Measurements from ENCODE around the gene ADGRA1. TPM values are rescaled to one million over a fixed set of nuclear protein-coding genes. Genes with fewer than 3 reads are reported as not detected.
"Not testable (repeated sequence)": the region's sequence is repeated elsewhere in the genome, so short reads cannot be mapped to it uniquely, and the experiment has no call there.

The ADGRA1 gene
- total RNA-seq, 2 donors from 2014 or later, result not detected

- DNase-seq (no peak), ATAC-seq (no peak)
- intact Hi-C loops (cut with DNase I, micrococcal nuclease), result no loop called here
These were observed 16.6 kb downstream of the ADGRA1 start for GRCh38 chr10:133104068-133104962.

DNA sequence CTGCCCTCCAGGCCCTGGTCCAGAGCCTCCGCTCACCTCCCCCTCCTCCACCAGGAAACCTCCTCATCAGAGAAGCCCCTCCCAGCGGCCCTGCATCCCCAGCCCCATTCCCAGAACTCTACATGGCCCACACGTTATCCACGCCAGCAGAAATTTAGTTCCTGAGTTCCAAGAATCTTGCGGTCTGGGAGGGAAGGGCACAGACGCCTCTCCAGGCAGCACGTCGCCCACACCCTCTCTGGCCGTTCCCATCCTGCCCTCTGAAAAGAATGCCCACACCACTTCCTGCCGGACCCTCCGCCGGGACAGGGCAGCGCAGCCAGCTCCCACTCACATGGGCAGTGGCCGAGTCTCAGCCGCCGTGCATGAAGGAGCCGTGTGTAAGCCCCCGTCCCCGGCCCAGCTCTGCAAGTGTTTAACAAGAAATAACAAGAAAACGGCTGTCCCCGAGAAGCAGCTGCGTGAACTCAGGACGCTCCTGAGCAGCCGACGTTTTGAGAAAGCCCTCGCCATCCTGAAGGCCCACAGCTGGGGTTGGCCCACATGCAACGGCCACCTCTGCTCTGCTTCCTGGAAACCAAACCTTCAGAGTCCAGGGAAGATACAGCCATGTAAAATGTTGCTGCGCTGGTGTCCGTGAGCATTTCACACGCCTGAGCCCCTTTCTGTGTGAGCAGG lies 17.4 kb downstream of the ADGRA1 start:
- DNase-seq (no peak), ATAC-seq (no peak)
- intact Hi-C loops (cut with DNase I, micrococcal nuclease), result no loop called here

DNA sequence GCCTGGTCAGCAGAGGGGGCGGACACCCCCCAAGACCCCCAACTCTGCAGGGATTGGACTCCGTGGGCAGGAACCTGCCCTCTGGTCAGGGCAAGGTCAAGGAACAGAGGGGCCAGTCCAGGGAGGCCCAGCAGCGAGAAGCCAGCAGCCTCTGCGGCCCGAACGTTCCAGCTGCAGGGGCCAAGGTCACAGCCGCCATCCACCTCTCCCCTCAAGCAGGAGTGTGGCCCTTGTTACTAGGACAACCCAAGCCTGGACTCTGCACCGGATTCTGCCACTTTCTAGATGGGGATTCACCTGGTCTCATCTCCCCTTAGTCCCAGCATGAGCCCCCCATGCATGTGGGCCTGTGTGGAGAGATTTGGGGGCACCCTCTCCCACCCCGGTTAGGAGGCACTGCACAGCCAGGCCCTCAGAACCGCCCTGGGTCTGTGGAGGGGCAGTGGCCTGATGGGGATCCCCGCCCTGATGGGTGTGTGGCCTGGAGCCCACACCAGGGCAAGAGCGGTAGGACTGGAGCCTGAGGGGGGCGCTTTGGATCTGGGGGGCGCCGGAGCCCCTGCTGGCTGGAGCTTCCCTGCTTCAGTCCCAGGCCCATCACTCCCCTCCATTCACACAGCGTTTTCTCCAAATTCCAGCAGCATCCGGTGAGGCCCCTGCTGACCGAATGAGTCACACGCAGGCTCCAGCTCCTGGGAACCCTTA lies 18.1 kb downstream of the ADGRA1 start:
- ATAC-seq (no peak), DNase-seq (no peak)
- intact Hi-C loops (cut with DNase I, micrococcal nuclease), result no loop called here

DNA sequence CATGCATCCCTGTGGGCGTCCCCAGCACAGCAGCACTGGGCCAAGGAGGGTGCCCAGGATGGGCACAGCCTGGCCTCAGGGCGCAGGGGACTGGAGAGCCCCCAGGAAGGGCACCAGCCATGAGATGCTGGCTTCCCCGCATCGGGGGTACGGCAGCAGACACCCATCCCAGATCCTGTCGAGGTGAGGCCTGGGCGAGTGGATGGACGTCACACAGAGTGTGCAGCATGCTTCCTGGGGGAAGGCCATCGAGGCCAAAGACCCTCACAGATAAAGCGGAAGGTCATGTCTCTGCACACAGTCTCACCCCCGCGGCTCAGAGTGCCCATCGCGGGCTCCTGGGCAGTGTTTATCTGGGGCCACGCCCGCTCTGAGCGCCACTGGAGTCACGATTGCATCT lies 18.8 kb downstream of the ADGRA1 start:
- no peak for DNase-seq
- ATAC-seq, result no peak
- intact Hi-C loops (cut with DNase I, micrococcal nuclease), result no loop called here

DNA sequence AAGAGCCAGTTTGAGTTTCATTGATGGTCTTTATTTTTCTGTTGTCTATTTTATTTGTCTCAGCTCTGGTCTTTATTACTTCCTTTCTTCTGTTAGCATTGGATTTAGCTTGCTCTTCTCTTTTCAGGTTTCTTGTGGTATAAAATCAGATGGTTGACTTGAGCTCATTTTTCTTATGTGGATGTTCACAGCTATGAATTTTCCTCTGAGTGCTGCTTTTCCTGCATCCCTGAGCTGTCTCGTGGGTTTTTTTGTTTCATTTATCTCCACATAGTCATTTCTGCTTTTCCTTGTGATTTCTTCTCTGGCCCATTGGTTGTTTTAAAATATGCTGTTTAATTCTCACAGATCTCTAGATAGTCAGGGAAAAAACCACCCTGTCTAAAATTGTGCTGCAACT lies 19.7 kb downstream of the ADGRA1 start:
- no peak for ATAC-seq
- DNase-seq, result no peak
- intact Hi-C loops (cut with DNase I, micrococcal nuclease), result no loop called here

- intact Hi-C loops (cut with DNase I, micrococcal nuclease), result no loop called here
- ATAC-seq, result peak; percentile 39
- no peak for DNase-seq
These were observed 22.0 kb downstream of the ADGRA1 start for GRCh38 chr10:133109711-133110110.

DNA sequence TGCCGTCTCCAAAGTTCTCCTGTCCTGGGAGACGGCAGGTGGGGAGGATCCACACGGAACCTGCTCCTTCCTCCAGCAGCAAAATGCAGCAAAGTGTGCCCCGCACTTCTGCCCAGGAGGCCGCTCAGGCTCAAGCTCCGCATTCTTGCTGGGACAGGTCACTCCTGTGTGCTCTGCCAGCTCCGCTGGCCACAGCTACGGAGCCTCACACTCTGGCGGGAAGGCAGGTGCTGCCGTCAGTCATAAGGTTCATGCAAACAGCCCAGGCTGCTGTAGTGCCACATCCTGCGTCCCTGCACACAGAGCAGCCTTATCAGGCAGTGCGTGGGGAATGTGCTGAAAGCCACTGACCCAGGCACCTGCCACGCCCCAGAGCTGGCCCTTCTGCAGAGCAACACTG lies 22.4 kb downstream of the ADGRA1 start:
- no peak for DNase-seq
- ATAC-seq, result no peak
- intact Hi-C loops (cut with DNase I, micrococcal nuclease), result no loop called here

DNA sequence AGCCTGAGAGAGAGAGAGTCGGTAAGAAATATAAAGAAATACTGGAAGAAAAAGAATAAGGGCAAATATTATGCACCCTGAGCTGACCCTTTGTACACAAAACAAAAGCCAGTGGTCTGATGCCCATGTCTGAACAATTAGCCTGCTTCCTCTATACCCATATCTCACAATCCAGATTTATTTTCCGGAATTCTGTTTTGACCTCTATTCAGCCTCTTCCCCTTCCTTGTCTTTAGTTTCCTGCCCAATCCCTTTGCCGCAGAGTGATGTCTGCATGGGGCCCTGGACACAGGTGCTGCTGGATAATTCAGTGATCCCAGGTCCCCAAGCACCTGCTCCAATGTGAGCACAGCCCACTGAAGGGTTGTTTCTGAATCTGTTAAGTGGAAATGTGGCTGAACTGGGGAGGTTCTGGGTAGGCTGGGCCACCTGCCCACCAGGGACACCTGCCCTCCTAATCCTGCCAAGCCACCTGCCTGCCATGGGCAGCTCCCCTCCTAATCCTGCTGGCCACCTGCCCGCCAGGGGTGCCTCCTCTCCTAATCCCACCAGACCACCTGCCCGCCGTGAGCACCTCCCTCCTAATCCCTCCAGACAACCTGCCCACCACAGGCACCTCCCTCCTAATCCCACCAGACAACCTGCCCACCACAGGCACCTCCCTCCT lies 23.0 kb downstream of the ADGRA1 start:
- ATAC-seq (no peak), DNase-seq (no peak)
- intact Hi-C loops (cut with DNase I, micrococcal nuclease), result no loop called here

DNA sequence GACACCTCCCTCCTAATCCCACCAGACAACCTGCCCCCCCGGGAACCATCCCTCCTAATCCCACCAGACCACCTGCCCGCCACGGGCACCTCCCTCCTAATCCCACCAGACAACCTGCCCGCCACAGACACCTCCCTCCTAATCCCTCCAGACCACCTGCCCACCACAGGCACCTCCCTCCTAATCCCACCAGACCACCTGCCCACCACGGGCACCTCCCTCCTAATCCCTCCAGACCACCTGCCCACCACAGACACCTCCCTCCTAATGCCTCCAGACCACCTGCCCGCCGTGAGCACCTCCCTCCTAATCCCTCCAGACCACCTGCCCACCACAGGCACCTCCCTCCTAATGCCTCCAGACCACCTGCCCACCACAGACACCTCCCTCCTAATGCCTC lies 23.9 kb downstream of the ADGRA1 start:
- intact Hi-C loops (cut with DNase I, micrococcal nuclease); ATAC-seq; DNase-seq: not testable (repeated sequence)

GRCh38 chr10:133113146-133113830 lies 25.6 kb downstream of the ADGRA1 start:
- DNase-seq, result no peak
- no peak for ATAC-seq
- intact Hi-C loops (cut with DNase I, micrococcal nuclease), result no loop called here

GRCh38 chr10:133113847-133114246 lies 26.1 kb downstream of the ADGRA1 start:
- ATAC-seq, result no peak

GRCh38 chr10:133114251-133114650 lies 26.5 kb downstream of the ADGRA1 start:
- intact Hi-C loops (cut with DNase I, micrococcal nuclease), result no loop called here
- DNase-seq, result no peak
- ATAC-seq, result no peak

More at GRCh38 chr10:133113847-133114246, 26.1 kb downstream of the ADGRA1 start:
- intact Hi-C loops (cut with DNase I, micrococcal nuclease), result no loop called here
- no peak for DNase-seq

DNA sequence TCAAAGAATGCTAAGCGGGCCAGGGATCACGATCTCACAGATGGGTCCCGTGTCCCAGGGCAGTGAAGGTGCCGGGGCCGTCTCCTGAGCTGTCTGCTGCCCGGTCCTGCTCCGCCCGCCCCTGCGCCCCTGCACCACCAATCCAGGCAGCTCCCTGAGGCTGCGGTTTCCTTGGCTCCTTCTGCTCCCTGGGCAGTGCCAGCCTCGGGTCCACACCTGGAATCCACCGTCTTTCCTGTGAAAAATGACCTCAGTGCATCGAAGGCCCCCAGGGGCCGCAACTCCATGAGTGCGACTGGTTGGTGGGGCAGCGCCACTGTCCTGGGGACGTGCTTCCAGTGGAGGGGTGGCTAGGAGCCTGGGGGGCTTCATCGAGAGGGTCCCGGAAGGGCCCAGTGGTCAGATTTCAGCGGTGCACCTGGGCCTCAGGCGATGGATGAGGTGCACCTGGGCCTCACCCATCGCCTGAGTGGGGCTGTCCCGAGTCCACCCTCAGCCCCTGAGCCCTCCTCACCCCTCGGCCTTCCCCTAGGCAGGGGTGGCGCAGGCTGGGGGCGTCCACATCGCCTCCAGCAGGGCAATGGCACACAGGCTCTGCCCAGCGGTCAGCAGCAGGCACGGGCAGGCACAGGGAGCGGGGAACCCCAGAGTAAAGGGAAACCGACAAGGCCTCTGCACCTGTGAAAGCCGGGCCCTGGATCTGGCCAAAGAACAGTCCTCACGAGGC lies 27.2 kb downstream of the ADGRA1 start:
- ATAC-seq (no peak), DNase-seq (no peak)
- intact Hi-C loops (cut with DNase I, micrococcal nuclease), result no loop called here

GRCh38 chr10:133115453-133115842 lies 27.7 kb downstream of the ADGRA1 start:
- DNase-seq (no peak), ATAC-seq (no peak)
- intact Hi-C loops (cut with DNase I, micrococcal nuclease), result no loop called here

DNA sequence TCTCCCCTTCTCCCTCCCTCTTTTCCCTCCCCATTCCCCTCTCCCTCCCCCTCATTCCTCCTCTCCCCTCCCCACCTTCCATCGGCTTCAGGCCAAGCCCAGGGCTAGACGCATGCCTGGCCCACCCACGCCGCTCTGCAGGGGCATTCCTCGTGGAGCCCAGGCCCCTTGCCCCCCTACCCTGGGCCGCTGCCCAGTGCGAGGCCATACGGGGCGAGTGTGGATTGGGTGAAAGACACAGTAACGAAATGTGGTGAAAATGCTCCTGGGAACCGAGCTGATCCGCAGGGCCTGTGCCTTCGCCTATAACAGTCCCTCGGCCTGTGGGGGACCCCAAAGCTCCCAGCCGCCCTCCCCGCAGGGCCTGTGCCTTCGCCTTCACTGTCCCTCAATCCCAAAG lies 28.3 kb downstream of the ADGRA1 start:
- intact Hi-C loops (cut with DNase I, micrococcal nuclease), result no loop called here
- no peak for ATAC-seq
- no peak for DNase-seq

DNA sequence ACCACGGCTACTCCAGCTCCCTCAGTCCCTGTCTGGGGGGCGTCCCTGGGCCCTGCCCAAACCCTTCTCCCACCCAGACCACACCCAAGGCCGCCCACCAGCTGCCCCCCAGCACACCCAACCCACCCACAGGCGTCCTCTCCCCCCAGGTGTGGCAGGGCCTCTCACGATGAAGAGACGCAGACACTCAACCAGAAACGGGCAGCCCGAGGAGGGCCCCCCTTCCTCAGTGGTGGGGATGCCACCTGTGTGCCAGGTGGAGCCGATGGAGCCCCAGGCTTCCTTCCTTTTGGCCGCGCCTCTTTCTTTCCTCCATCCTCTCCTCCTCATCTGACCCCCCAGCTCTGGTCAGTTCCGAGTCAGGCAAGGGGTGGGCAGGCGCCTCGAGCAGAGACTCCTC lies 28.7 kb downstream of the ADGRA1 start:
- DNase-seq (no peak), ATAC-seq (no peak)
- intact Hi-C loops (cut with DNase I, micrococcal nuclease), result no loop called here

DNA sequence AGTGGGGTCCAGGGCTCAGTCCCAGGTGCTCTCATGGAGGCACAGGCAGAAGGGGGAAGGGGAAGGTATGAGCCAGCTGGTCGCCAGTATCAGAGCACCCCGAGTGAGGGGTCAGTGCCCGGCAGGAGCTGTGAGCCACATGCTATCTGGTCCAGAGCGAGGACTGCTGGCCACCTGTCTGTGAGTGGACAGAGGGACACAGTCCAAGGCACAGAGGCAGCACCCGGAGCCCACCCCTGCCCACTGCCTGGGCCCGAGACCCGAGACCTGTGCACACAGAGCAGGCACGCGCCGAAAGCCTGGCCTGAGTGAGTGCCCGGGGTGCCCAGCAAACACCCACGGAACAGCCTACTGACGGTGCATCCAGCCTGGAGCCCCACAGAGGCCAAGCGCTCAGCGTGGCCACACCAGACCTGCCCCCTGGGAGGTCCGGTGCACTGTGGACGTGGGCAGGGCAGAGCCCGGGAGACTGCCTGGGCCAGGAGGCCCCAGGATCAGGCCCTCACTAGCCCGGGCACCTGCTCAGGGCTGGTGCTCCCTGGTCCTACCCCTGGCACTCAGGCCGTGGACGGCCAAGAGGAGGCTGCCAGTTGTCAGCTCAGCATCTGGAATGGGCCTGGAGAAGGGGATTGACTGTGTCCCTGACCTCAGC lies 29.4 kb downstream of the ADGRA1 start:
- intact Hi-C loops (cut with DNase I, micrococcal nuclease), result no loop called here
- ATAC-seq, result no peak
- no peak for DNase-seq

DNA sequence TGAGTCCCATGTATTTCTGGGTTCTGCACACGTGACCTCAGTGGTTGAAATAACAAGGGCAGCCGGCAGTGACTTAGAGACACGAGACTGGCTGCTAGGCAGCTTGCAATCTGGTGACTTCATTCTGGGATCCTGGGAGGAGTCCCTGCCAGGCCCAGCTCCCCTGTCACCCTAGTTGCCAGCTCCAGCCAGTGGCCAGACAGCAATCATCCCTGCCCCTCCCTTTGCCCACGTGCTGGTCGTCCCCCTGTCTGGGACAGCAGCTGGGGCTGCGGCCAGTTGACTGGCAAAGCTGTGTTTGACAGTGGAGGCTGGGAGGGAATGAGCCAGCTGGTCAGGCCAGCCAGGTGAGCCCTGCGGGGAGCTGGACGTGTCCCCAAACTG lies 30.0 kb downstream of the ADGRA1 start:
- ATAC-seq (no peak), DNase-seq (no peak)
- intact Hi-C loops (cut with DNase I, micrococcal nuclease), result no loop called here
